A549 (cell line): Measurements from ENCODE around the gene DIAPH2.

Source experiments
- EP300 ChIP-seq, 2 experiments: fragments of >200 bp; sonication (Bioruptor Twin); formaldehyde crosslinking; IDR thresholded peaks; 2 replicates in 1 of 2; 3 replicates in 1 of 2; pipeline ENCODE4 v1.6.1; 2016 to 2017
- MYC ChIP-seq: IDR thresholded peaks from 2 replicates; pipeline ENCODE4 v1.6.1; 2012; ENCODE audit warnings: mild to moderate bottlenecking, inconsistent platforms, low read length, improper control_type of control experiment, borderline replicate concordance
- PHF8 ChIP-seq: fragments of 200-600 bp; sonication (generic); IDR thresholded peaks from 2 replicates; pipeline ENCODE4 v1.6.1; 2016; ENCODE audit warnings: low read depth, mild to moderate bottlenecking, antibody characterized with exemption, moderate library complexity, borderline replicate concordance
- POLR2A ChIP-seq: IDR thresholded peaks from 2 replicates; pipeline ENCODE4 v1.6.1; 2012; ENCODE audit warnings: mild to moderate bottlenecking, low read length
- RAD21 ChIP-seq, 2 experiments: fragments of >200 bp in 1 of 2; sonication (Bioruptor Twin) in 1 of 2; formaldehyde crosslinking in 1 of 2; IDR thresholded peaks in 1 of 2; conservative IDR thresholded peaks in 1 of 2; 2 replicates in 1 of 2; 3 replicates in 1 of 2; pipeline ENCODE4 v1.6.1; 2012 to 2018; ENCODE audit warnings: inconsistent platforms in 1 of 2
- RCOR1 ChIP-seq: fragments of 150-350 bp; IDR thresholded peaks from 2 replicates; pipeline ENCODE4 v1.6.1; 2014; ENCODE audit warnings: antibody characterized with exemption, low read length, low read depth
- TF ChIP-seq, protein P1 (sequence below): IDR thresholded peaks from 2 replicates; pipeline ENCODE4 v1.6.1; 2012
- TF ChIP-seq, protein P2 (sequence below): fragments of >200 bp; sonication (Bioruptor Twin); formaldehyde crosslinking; IDR thresholded peaks from 3 replicates; pipeline ENCODE4 v1.5.1; 2016

DNA sequence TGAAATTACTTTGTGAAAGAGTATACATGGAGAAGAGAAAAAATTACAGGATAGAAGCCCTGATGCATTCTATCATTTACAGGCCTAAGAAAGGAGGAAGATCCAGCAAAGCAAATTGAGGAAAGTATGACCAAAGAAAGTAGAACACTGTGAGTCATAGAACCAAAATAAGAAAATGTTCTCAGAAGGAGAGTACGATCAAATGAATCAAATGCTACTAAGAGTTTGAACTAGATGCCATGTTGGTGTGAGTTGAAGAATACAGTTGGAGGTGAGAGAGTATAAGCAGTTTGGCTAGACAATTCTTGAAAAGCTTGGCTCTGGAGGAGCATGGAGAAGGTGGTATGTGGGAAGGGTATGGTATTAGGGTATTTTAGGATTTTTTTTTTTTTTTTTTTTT lies 360.8 kb downstream of the DIAPH2 start:
- TF ChIP-seq POLR2A (no peak), EP300 (IDR thresholded peaks at IDR 0.05) (no peak), PHF8 (no peak), RAD21 (conservative IDR thresholded peaks at IDR 0.05 in 1 of 2, IDR thresholded peaks at IDR 0.05 in 1 of 2) (no peak), RCOR1 (no peak), MYC (no peak)
- TF ChIP-seq, protein P1, sequence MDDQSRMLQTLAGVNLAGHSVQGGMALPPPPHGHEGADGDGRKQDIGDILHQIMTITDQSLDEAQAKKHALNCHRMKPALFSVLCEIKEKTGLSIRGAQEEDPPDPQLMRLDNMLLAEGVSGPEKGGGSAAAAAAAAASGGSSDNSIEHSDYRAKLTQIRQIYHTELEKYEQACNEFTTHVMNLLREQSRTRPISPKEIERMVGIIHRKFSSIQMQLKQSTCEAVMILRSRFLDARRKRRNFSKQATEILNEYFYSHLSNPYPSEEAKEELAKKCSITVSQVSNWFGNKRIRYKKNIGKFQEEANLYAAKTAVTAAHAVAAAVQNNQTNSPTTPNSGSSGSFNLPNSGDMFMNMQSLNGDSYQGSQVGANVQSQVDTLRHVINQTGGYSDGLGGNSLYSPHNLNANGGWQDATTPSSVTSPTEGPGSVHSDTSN = no peak
- TF ChIP-seq, protein P2, sequence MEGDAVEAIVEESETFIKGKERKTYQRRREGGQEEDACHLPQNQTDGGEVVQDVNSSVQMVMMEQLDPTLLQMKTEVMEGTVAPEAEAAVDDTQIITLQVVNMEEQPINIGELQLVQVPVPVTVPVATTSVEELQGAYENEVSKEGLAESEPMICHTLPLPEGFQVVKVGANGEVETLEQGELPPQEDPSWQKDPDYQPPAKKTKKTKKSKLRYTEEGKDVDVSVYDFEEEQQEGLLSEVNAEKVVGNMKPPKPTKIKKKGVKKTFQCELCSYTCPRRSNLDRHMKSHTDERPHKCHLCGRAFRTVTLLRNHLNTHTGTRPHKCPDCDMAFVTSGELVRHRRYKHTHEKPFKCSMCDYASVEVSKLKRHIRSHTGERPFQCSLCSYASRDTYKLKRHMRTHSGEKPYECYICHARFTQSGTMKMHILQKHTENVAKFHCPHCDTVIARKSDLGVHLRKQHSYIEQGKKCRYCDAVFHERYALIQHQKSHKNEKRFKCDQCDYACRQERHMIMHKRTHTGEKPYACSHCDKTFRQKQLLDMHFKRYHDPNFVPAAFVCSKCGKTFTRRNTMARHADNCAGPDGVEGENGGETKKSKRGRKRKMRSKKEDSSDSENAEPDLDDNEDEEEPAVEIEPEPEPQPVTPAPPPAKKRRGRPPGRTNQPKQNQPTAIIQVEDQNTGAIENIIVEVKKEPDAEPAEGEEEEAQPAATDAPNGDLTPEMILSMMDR = no peak
